SK-N-MC (cell line): Measurements from ENCODE around the gene PRPF4.

ENCODE experiments used
- EZH2 ChIP-seq: fragments of 200-600 bp; sonication (generic); IDR thresholded peaks from one replicate; pipeline ENCODE4 v1.6.1; 2017; ENCODE audit warnings: antibody characterized with exemption
- FOXP2 ChIP-seq: optimal IDR thresholded peaks from 2 replicates; pipeline ENCODE3; 2011; ENCODE audit warnings: mild to moderate bottlenecking, moderate library complexity; ENCODE audit not compliant: insufficient read depth; ENCODE audit errors: extremely low read length, control extremely low read depth
- POLR2AphosphoS5 ChIP-seq: IDR thresholded peaks from 2 replicates; pipeline ENCODE4 v1.6.1; 2012; ENCODE audit warnings: mild to moderate bottlenecking, low read depth, low read length, borderline replicate concordance

GRCh38 chr9:113328045-113328782 lies 52.8 kb downstream of the PRPF4 start:
- no peak for TF ChIP-seq POLR2AphosphoS5
- TF ChIP-seq EZH2: no peak
- TF ChIP-seq FOXP2: no peak
